Activated naive CD8-positive, alpha-beta T cell treated with anti-CD3 and anti-CD28 coated beads, Interleukin-2, amount 50 U/mL, for 24 hours (primary cell): ENCODE results near the gene SIRPG.
"Not testable (repeated sequence)": the region's sequence is repeated elsewhere in the genome, so short reads cannot be mapped to it uniquely, and the experiment has no call there.

ENCODE experiments used
- ATAC-seq: fragments of 150-1000 bp; cut with Tn5 transposase; one replicate; pipeline ENCODE4 v1.10.0; 2021
- DNase-seq: peaks from one replicate; pipeline ENCODE4 v3.0.0; 2021
- H3K27ac Mint-ChIP-seq: one replicate; pipeline ENCODE4 v1.8.0; 2021; ENCODE audit warnings: mild to moderate bottlenecking, mixed read lengths
- H3K27me3 Mint-ChIP-seq: one replicate; pipeline ENCODE4 v1.8.0; 2021; ENCODE audit warnings: mixed read lengths
- H3K36me3 Mint-ChIP-seq: one replicate; pipeline ENCODE4 v1.8.0; 2021; ENCODE audit warnings: low read depth, mixed read lengths
- H3K4me1 Mint-ChIP-seq: one replicate; pipeline ENCODE4 v1.8.0; 2021; ENCODE audit warnings: mixed read lengths
- H3K4me3 Mint-ChIP-seq: one replicate; pipeline ENCODE4 v1.8.0; 2021; ENCODE audit warnings: mild to moderate bottlenecking, moderate library complexity, mixed read lengths
- H3K9me3 Mint-ChIP-seq: one replicate; pipeline ENCODE4 v1.8.0; 2021; ENCODE audit warnings: mixed read lengths

SIRPG gene

GRCh38 chr20:1618954-1619540 is 38.5 kb downstream of the SIRPG start:
- Mint-ChIP-seq H3K4me3 (no peak overlapping the region), H3K36me3 (peaks cover 5% of the 10 kb centered on the region), H3K27ac (peak overlapping the region; percentile 74), H3K27me3 (no peaks in the 10 kb centered on the region), H3K9me3 (no peaks in the 10 kb centered on the region), H3K4me1 (peaks cover 63% of the 10 kb centered on the region)
- DNase-seq (no peak), ATAC-seq (no peak)

GRCh38 chr20:1618479-1618878 is 39.1 kb downstream of the SIRPG start:
- ATAC-seq (no peak), DNase-seq (no peak)
- H3K27me3 Mint-ChIP-seq: no peaks in the 10 kb centered on the region
- H3K9me3 Mint-ChIP-seq: no peaks in the 10 kb centered on the region
- H3K4me3 Mint-ChIP-seq: no peak overlapping the region
- no peak overlapping the region for H3K27ac Mint-ChIP-seq
- H3K36me3 Mint-ChIP-seq: peaks cover 5% of the 10 kb centered on the region
- H3K4me1 Mint-ChIP-seq: peaks cover 57% of the 10 kb centered on the region

- H3K9me3 Mint-ChIP-seq: no peaks in the 10 kb centered on the region
- ATAC-seq (no peak), DNase-seq (no peak)
- H3K27me3 Mint-ChIP-seq: no peaks in the 10 kb centered on the region
- no peak overlapping the region for H3K4me3 Mint-ChIP-seq
- H3K4me1 Mint-ChIP-seq: peaks cover 43% of the 10 kb centered on the region
- H3K36me3 Mint-ChIP-seq: peaks cover 5% of the 10 kb centered on the region
- H3K27ac Mint-ChIP-seq: no peak overlapping the region
Observed at GRCh38 chr20:1616858-1617434, 40.6 kb downstream of the SIRPG start.

GRCh38 chr20:1610404-1610803 is 47.2 kb downstream of the SIRPG start:
- not testable (repeated sequence) for H3K4me3 Mint-ChIP-seq, H3K36me3 Mint-ChIP-seq, H3K9me3 Mint-ChIP-seq, H3K27me3 Mint-ChIP-seq, H3K4me1 Mint-ChIP-seq, ATAC-seq, H3K27ac Mint-ChIP-seq, DNase-seq

- H3K27ac Mint-ChIP-seq, H3K36me3 Mint-ChIP-seq, H3K4me3 Mint-ChIP-seq, H3K4me1 Mint-ChIP-seq, H3K27me3 Mint-ChIP-seq, H3K9me3 Mint-ChIP-seq: not testable (repeated sequence)
- ATAC-seq (peak; percentile 54), DNase-seq (peak; percentile 1)
Observed at GRCh38 chr20:1608678-1609347, 48.8 kb downstream of the SIRPG start.

GRCh38 chr20:1600736-1601135 is 56.8 kb downstream of the SIRPG start:
- Mint-ChIP-seq H3K27me3 (no peaks in the 10 kb centered on the region), H3K9me3 (no peaks in the 10 kb centered on the region), H3K36me3 (no peaks in the 10 kb centered on the region), H3K4me1 (no peaks in the 10 kb centered on the region), H3K4me3 (no peak overlapping the region), H3K27ac (no peak overlapping the region)
- no peak for DNase-seq
- ATAC-seq: no peak

GRCh38 chr20:1595333-1595732 is 62.2 kb downstream of the SIRPG start:
- Mint-ChIP-seq H3K27ac (no peak overlapping the region), H3K4me3 (no peak overlapping the region), H3K27me3 (no peaks in the 10 kb centered on the region), H3K9me3 (no peaks in the 10 kb centered on the region), H3K4me1 (no peaks in the 10 kb centered on the region), H3K36me3 (no peaks in the 10 kb centered on the region)
- ATAC-seq (no peak), DNase-seq (no peak)

- Mint-ChIP-seq H3K27ac (no peak overlapping the region), H3K9me3 (no peaks in the 10 kb centered on the region), H3K4me1 (no peaks in the 10 kb centered on the region), H3K4me3 (no peak overlapping the region), H3K27me3 (no peaks in the 10 kb centered on the region), H3K36me3 (no peaks in the 10 kb centered on the region)
- DNase-seq (no peak), ATAC-seq (no peak)
Observed at GRCh38 chr20:1588533-1589460, 68.8 kb downstream of the SIRPG start.

GRCh38 chr20:1587781-1588532 is 69.6 kb downstream of the SIRPG start:
- H3K9me3 Mint-ChIP-seq: no peaks in the 10 kb centered on the region
- H3K4me3 Mint-ChIP-seq: no peak overlapping the region
- H3K27me3 Mint-ChIP-seq: no peaks in the 10 kb centered on the region
- H3K36me3 Mint-ChIP-seq: no peaks in the 10 kb centered on the region
- H3K4me1 Mint-ChIP-seq: no peaks in the 10 kb centered on the region
- ATAC-seq: no peak
- no peak overlapping the region for H3K27ac Mint-ChIP-seq
- DNase-seq: no peak

- Mint-ChIP-seq H3K9me3 (no peaks in the 10 kb centered on the region), H3K4me3 (no peak overlapping the region), H3K36me3 (no peaks in the 10 kb centered on the region), H3K27me3 (no peaks in the 10 kb centered on the region), H3K27ac (no peak overlapping the region), H3K4me1 (peaks cover 13% of the 10 kb centered on the region)
- DNase-seq: no peak
- no peak for ATAC-seq
Observed at GRCh38 chr20:1579488-1579887, 78.1 kb downstream of the SIRPG start.
